Uterus (tissue), 4 donors: ENCODE data around the gene PITHD1. TPM values are rescaled to one million over a fixed set of nuclear protein-coding genes. Genes with fewer than 3 reads are reported as not detected.
"Not testable (repeated sequence)": the region's sequence is repeated elsewhere in the genome, so short reads cannot be mapped to it uniquely, and the experiment has no call there.

Experiments used
- DNase-seq, 2 donors: peaks; one replicate each; pipeline ENCODE4 v3.0.0-alpha.2; 2019 to 2020
- H3K27ac ChIP-seq, 2 donors: fragments of 200-600 bp; sonication (generic); 1 replicate in 1 of 2; 2 replicates in 1 of 2; pipeline ENCODE4 v1.5.1; 2016 to 2018
- H3K27me3 ChIP-seq, 2 donors: fragments of 200-600 bp; sonication (generic); one replicate each; pipeline ENCODE4 v1.5.1; 2018 to 2019; ENCODE audit warnings: control low read depth in 1 of 2
- H3K36me3 ChIP-seq, 2 donors: fragments of 200-600 bp; sonication (generic); one replicate each; pipeline ENCODE4 v1.5.1; 2019; ENCODE audit warnings: control low read depth in 1 of 2
- H3K4me1 ChIP-seq, 2 donors: fragments of 200-600 bp; sonication (generic); one replicate each; pipeline ENCODE4 v1.5.1; 2018 to 2019; ENCODE audit warnings: control low read depth in 1 of 2
- H3K4me3 ChIP-seq, 2 donors: fragments of 200-600 bp; sonication (generic); 1 replicate in 1 of 2; 2 replicates in 1 of 2; pipeline ENCODE4 v1.5.1; 2018 to 2019; ENCODE audit warnings: mild to moderate bottlenecking in 1 of 2
- H3K9me3 ChIP-seq, 2 donors: fragments of 200-600 bp; sonication (generic); one replicate each; pipeline ENCODE4 v1.5.1; 2019; ENCODE audit warnings: control low read depth in 1 of 2
- CTCF ChIP-seq, 4 experiments: fragments of 200-600 bp in 2 of 4; fragments of 450-650 bp in 2 of 4; sonication (generic) in 2 of 4; IDR thresholded peaks; one replicate each; pipeline ENCODE4 v1.5.1; 2016 to 2019; ENCODE audit warnings: antibody characterized with exemption in 4 of 4, mild to moderate bottlenecking in 2 of 4, moderate library complexity in 1 of 4
- POLR2A ChIP-seq, 2 donors: fragments of 450-650 bp; IDR thresholded peaks; one replicate each; pipeline ENCODE4 v1.6.1; 2016; ENCODE audit warnings: antibody characterized with exemption in 2 of 2, mild to moderate bottlenecking in 1 of 2, moderate library complexity in 1 of 2
- intact Hi-C: fragments of 100-400 bp; cut with DNase I; formaldehyde crosslinking; loops from one replicate; pipeline ENCODE4 v1.15.1; 2023; ENCODE audit warnings: low total_unique reads
- total RNA-seq, 4 donors: library from RNA; depleted of rRNA in 3 of 4; stranded (reverse); fragments of >200 nt in 3 of 4; gene quantifications; one replicate each; pipeline versions ENCODE4 v1.1.0 to v1.2.4, GENCODE V29; 2014 to 2023
- donor health status: DM: yes; HTN: yes; CAD: no.

The PITHD1 gene
- total RNA-seq, 4 donors from 2014 or later: 27.4 to 59.0 (median 49.9) TPM

- Histone ChIP-seq H3K4me3 (no peak overlapping the region), H3K9me3 (no peaks in the 10 kb centered on the region)
- intact Hi-C loops: no loop called here
Observed at GRCh38 chr1:23823767-23824166, 45.5 kb downstream of the PITHD1 start.

GRCh38 chr1:23824711-23825075, 46.5 kb downstream of the PITHD1 start:
- no peak for DNase-seq
- peak overlapping the region; percentile 80 to 90 for H3K4me3 ChIP-seq
- TF ChIP-seq CTCF (IDR thresholded peaks at IDR 0.05): no peak
- TF ChIP-seq POLR2A (IDR thresholded peaks at IDR 0.05): no peak
- H3K27ac ChIP-seq: peak overlapping the region; percentile 91 to 94
- intact Hi-C loops: no loop called here
- no peaks in the 10 kb centered on the region for H3K27me3 ChIP-seq
- no peaks in the 10 kb centered on the region for H3K9me3 ChIP-seq
- no peaks in the 10 kb centered on the region for H3K36me3 ChIP-seq
- H3K4me1 ChIP-seq: no peaks in the 10 kb centered on the region

More at GRCh38 chr1:23823767-23824166, 45.5 kb downstream of the PITHD1 start:
- Histone ChIP-seq H3K27me3 (no peaks in the 10 kb centered on the region), H3K36me3 (no peaks in the 10 kb centered on the region), H3K4me1 (no peaks in the 10 kb centered on the region), H3K27ac (no peak overlapping the region)
- DNase-seq: no peak
- TF ChIP-seq CTCF (IDR thresholded peaks at IDR 0.05) (no peak), POLR2A (IDR thresholded peaks at IDR 0.05) (no peak)

- Histone ChIP-seq H3K36me3 (no peaks in the 10 kb centered on the region), H3K4me1 (no peaks in the 10 kb centered on the region), H3K4me3 (peak within 1 kb of the TSS; percentile 80 to 90), H3K9me3 (no peaks in the 10 kb centered on the region), H3K27me3 (no peaks in the 10 kb centered on the region), H3K27ac (peak within 1 kb of the TSS; percentile 91 to 94)
- TF ChIP-seq POLR2A (IDR thresholded peaks at IDR 0.05) (peak; percentile 68 to 86), CTCF (IDR thresholded peaks at IDR 0.05) (peak in 1 of 4 experiments; percentile 26)
- peak; percentile 90 to 91 for DNase-seq
- intact Hi-C loops: no loop called here
Observed at GRCh38 chr1:23825076-23825761, 47.0 kb downstream of the PITHD1 start, which contains the start of gene HMGCL. Gene HMGCL, minus strand, starts transcription at chr1:23825429. Its CDS starts 14 bp downstream, at chr1:23825415.

- TF ChIP-seq POLR2A (IDR thresholded peaks at IDR 0.05) (no peak), CTCF (IDR thresholded peaks at IDR 0.05) (no peak)
- no peaks in the 10 kb centered on the region for H3K9me3 ChIP-seq
Observed at GRCh38 chr1:23825762-23826522, 47.7 kb downstream of the PITHD1 start.

GRCh38 chr1:23826590-23826989, 48.4 kb downstream of the PITHD1 start:
- DNase-seq, H3K36me3 ChIP-seq, H3K9me3 ChIP-seq, H3K27ac ChIP-seq, H3K4me3 ChIP-seq, H3K4me1 ChIP-seq, H3K27me3 ChIP-seq, intact Hi-C loops: not testable (repeated sequence)

More at GRCh38 chr1:23825762-23826522, 47.7 kb downstream of the PITHD1 start:
- H3K36me3 ChIP-seq: no peaks in the 10 kb centered on the region
- intact Hi-C loops: no loop called here
- no peaks in the 10 kb centered on the region for H3K4me1 ChIP-seq
- H3K4me3 ChIP-seq: peak overlapping the region; percentile 80 to 90
- H3K27ac ChIP-seq: peak overlapping the region; percentile 91 to 94
- H3K27me3 ChIP-seq: no peaks in the 10 kb centered on the region
- no peak for DNase-seq
